ENCODE results near the gene HCFC1R1. TPM values are rescaled to one million over a fixed set of nuclear protein-coding genes. Genes with fewer than 3 reads are reported as not detected.

The HCFC1R1 gene
- total RNA-seq (2021) (76.0 to 84.0 TPM (median 83.2 TPM) in 3 replicates), Bru-seq, nascent RNA (percentile 72 among the genes with signal in this experiment)
- long read RNA-seq, experiment 1, transcript HCFC1R1-201 (4 exons, 965 nt): major isoform, 47 of 74 reads
- long read RNA-seq, experiment 1, transcript HCFC1R1-206 (3 exons, 618 nt): minor isoform, 15 of 74 reads
- long read RNA-seq, experiment 1, partial matches to known transcripts: 3 of 74 reads
- long read RNA-seq, experiment 1, other reads (novel, unspliced or antisense): 3 of 74 reads
- long read RNA-seq, experiment 2, transcript HCFC1R1-206 (3 exons, 618 nt): minor isoform, 53 of 175 reads
- long read RNA-seq, experiment 2, transcript HCFC1R1-201 (4 exons, 965 nt): major isoform, 78 of 175 reads
- long read RNA-seq, experiment 2, transcript HCFC1R1-202 (3 exons, 765 nt): minor isoform, 10 of 175 reads
- long read RNA-seq, experiment 2, transcript HCFC1R1-205 (5 exons, 495 nt): minor isoform, 6 of 175 reads
- long read RNA-seq, experiment 2, partial matches to known transcripts: 14 of 175 reads
- long read RNA-seq, experiment 2, other reads (novel, unspliced or antisense): 7 of 175 reads
- long read RNA-seq, experiment 3, transcript HCFC1R1-201 (4 exons, 965 nt): major isoform, 29 of 55 reads
- long read RNA-seq, experiment 3, transcript HCFC1R1-206 (3 exons, 618 nt): minor isoform, 9 of 55 reads
- long read RNA-seq, experiment 3, transcript HCFC1R1-208 (2 exons, 1,365 nt): minor isoform, 6 of 55 reads
- long read RNA-seq, experiment 3, partial matches to known transcripts: 2 of 55 reads
- long read RNA-seq, experiment 3, other reads (novel, unspliced or antisense): 2 of 55 reads

- Mint-ChIP-seq H3K27me3 (ENCODE audit: low read depth) (peaks cover 2% of the 10 kb centered on the region; the same call in 1 of the 2 replicates), H3K27ac (peak within 1 kb of the TSS; percentile 99), H3K9me3 (no peaks in the 10 kb centered on the region), H3K4me3 (peak within 1 kb of the TSS; percentile 86), H3K4me1 (peaks cover 37% of the 10 kb centered on the region), H3K36me3 (peaks cover 19% of the 10 kb centered on the region)
- POLR2A ChIA-PET: interaction anchor here (0.6 to 17.1 kb wide), 6 partner anchors 10 to 76 kb away, joined by 3 to 502 read pairs (median 4); partner anchors contain the start of genes CLDN9 and ZSCAN10
- DNase-seq (ENCODE audit: low spot score) (peak; percentile 98), ATAC-seq (peak; percentile 47)
- CTCF ChIA-PET: interaction anchor here (0.6 to 8.6 kb wide), 11 partner anchors 7 to 127 kb away, joined by 3 to 360 read pairs (median 6); partner anchors contain the start of genes CLDN9 and ZSCAN10
- TF ChIP-seq ZNF396 (CRISPR knock-in tag; IDR thresholded peaks at IDR 0.05; ENCODE audit: borderline replicate concordance): no peak
- no peak for TF ChIP-seq ATF1 (CRISPR knock-in tag; IDR thresholded peaks at IDR 0.05)
- TF ChIP-seq MXD4 (CRISPR knock-in tag; IDR thresholded peaks at IDR 0.05; ENCODE audit: borderline replicate concordance): no peak
- no peak for TF ChIP-seq GTF2I (CRISPR knock-in tag; conservative IDR thresholded peaks at IDR 0.05)
- no peak; the same call in 1 of the 2 replicates for TF ChIP-seq ZBTB21 (CRISPR knock-in tag; IDR thresholded peaks at IDR 0.05; ENCODE audit: borderline replicate concordance)
- TF ChIP-seq NR3C1 (CRISPR knock-in tag; conservative IDR thresholded peaks at IDR 0.05; ENCODE audit: low read depth): no peak
- no peak for TF ChIP-seq IRF2 (CRISPR knock-in tag; IDR thresholded peaks at IDR 0.05; ENCODE audit: borderline replicate concordance, low read depth)
- no peak for TF ChIP-seq CTCF (IDR thresholded peaks at IDR 0.05)
- TF ChIP-seq RELA (CRISPR knock-in tag; IDR thresholded peaks at IDR 0.05; ENCODE audit: borderline replicate concordance): 0 out of 2 replicates have a peak, but pooled peaks have one; percentile 79
- TF ChIP-seq IRF1 (CRISPR knock-in tag; IDR thresholded peaks at IDR 0.05): 0 out of 2 replicates have a peak, but pooled peaks have one; percentile 20
- no peak for TF ChIP-seq E2F1 (CRISPR knock-in tag; IDR thresholded peaks at IDR 0.05)
- TF ChIP-seq AR (CRISPR knock-in tag; IDR thresholded peaks at IDR 0.05): 0 out of 2 replicates have a peak, but pooled peaks have one; percentile 5
- 0 out of 2 replicates have a peak, but pooled peaks have one; percentile 16 for TF ChIP-seq FOXP4 (CRISPR knock-in tag; IDR thresholded peaks at IDR 0.05)
- no peak for TF ChIP-seq HMGA2 (CRISPR knock-in tag; IDR thresholded peaks at IDR 0.05)
- no peak for TF ChIP-seq ELF4 (CRISPR knock-in tag; IDR thresholded peaks at IDR 0.05; ENCODE audit: low read depth)
- peak; percentile 44; the same call in 1 of the 2 replicates for TF ChIP-seq E2F5 (CRISPR knock-in tag; IDR thresholded peaks at IDR 0.05)
- TF ChIP-seq ATF2 (CRISPR knock-in tag; IDR thresholded peaks at IDR 0.05; ENCODE audit: borderline replicate concordance, low read depth): no peak
- no peak for TF ChIP-seq HMGXB4 (CRISPR knock-in tag; IDR thresholded peaks at IDR 0.05)
Observed at GRCh38 chr16:3023669-3024478, at the start of gene HCFC1R1, which contains the start of gene THOC6. Gene HCFC1R1 (minus strand): TSS chr16:3023942. CDS start chr16:3023941, 1 bp downstream. Gene THOC6 (plus strand): TSS chr16:3024035. CDS start chr16:3024327, 292 bp downstream.
